NCI-H748 (cell line): Measurements from ENCODE around the gene CNPY4.
"Not testable (repeated sequence)": the region's sequence is repeated elsewhere in the genome, so short reads cannot be mapped to it uniquely, and the experiment has no call there.

Experiments used
- DNase-seq: peaks from one replicate; lab custom pipeline; 2025; ENCODE audit not compliant: unreplicated experiment; lab: John Stamatoyannopoulos, UW

Gene CNPY4

GRCh38 chr7:100146350-100146749, 26.9 kb downstream of the CNPY4 start:
- DNase-seq = not testable (repeated sequence)

- DNase-seq = no peak
Measured at GRCh38 chr7:100147278-100147677, 27.8 kb downstream of the CNPY4 start.

GRCh38 chr7:100148225-100148558, 28.8 kb downstream of the CNPY4 start:
- DNase-seq = no peak

GRCh38 chr7:100148559-100149328, 29.3 kb downstream of the CNPY4 start, which contains the start of gene LAMTOR4:
LAMTOR4 (plus strand) TSS chr7:100148918; CDS start chr7:100148973, 55 bp downstream.
- DNase-seq = peak; percentile 100

GRCh38 chr7:100152404-100152803, 33.0 kb downstream of the CNPY4 start:
- no peak for DNase-seq

- no peak for DNase-seq
Measured at GRCh38 chr7:100152937-100153666, 33.7 kb downstream of the CNPY4 start.

- no peak for DNase-seq
Measured at GRCh38 chr7:100153708-100154535, 34.5 kb downstream of the CNPY4 start.

GRCh38 chr7:100154651-100155491, 35.4 kb downstream of the CNPY4 start:
- DNase-seq = no peak

GRCh38 chr7:100155553-100156317, 36.3 kb downstream of the CNPY4 start:
- DNase-seq = no peak

- no peak for DNase-seq
Measured at GRCh38 chr7:100156331-100157068, 37.1 kb downstream of the CNPY4 start.

- no peak for DNase-seq
Measured at GRCh38 chr7:100157069-100157333, 37.6 kb downstream of the CNPY4 start.

GRCh38 chr7:100157334-100158228, 38.1 kb downstream of the CNPY4 start:
- DNase-seq = peak; percentile 22

- peak; percentile 87 for DNase-seq
Measured at GRCh38 chr7:100158229-100159098, 39.0 kb downstream of the CNPY4 start, which contains the start of gene TRAPPC14. TRAPPC14 (minus strand) TSS chr7:100158723; CDS start chr7:100158499, 224 bp downstream.

- DNase-seq = no peak
Measured at GRCh38 chr7:100159099-100159623, 39.7 kb downstream of the CNPY4 start.

GRCh38 chr7:100160067-100160466, 40.6 kb downstream of the CNPY4 start:
- DNase-seq = no peak

GRCh38 chr7:100163006-100163531, 43.6 kb downstream of the CNPY4 start:
- DNase-seq = no peak

GRCh38 chr7:100163871-100164270, 44.4 kb downstream of the CNPY4 start:
- no peak for DNase-seq
